ENCODE results near the gene CAMK1G. TPM values are rescaled to one million over a fixed set of nuclear protein-coding genes. Genes with fewer than 3 reads are reported as not detected.

CAMK1G gene
- polyA plus RNA-seq, 1 donor from 2014 or later: 3.0 TPM

DNA sequence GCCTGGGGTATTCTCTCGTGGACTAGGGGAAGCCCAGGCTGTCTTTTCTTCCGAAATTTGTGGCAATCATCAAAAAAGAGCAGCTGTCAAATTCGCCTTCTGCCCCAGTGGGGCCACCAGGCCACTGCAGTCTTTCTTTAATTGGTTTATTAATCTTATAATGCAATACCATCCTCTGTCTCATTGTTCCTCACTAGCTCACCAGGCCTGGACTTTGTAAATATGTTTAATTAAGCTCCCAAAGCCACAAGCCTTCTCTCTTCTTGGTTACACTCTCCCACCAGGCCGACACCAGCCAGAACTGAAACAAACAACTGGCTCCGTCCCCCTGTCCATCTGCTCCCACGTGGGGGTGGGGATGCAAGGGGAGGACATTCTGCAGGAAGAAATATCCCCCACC lies 22.0 kb upstream of the CAMK1G start:
- Histone ChIP-seq H3K9ac (ENCODE audit: low read length) (no peak overlapping the region), H3K36me3 (ENCODE audit: insufficient read depth, low read length) (no peaks in the 10 kb centered on the region), H2AFZ (ENCODE audit: low read depth, low read length) (no peak overlapping the region), H3K27ac (ENCODE audit: low read length) (no peak overlapping the region), H3F3A (ENCODE audit: insufficient read depth, low read length, poor library complexity, severe bottlenecking) (no peaks in the 10 kb centered on the region), H3K9me2 (ENCODE audit: insufficient read depth, low read length) (no peaks in the 10 kb centered on the region), H3K27me3 (ENCODE audit: insufficient read depth, low read depth, low read length) (no peaks in the 10 kb centered on the region), H3K79me2 (replicated peaks; ENCODE audit: insufficient read depth, low read length) (no peaks in the 10 kb centered on the region), H3K4me2 (ENCODE audit: low read length) (no peak overlapping the region), H3K4me3 (ENCODE audit: low read length) (no peak overlapping the region), H3K9me3 (ENCODE audit: low read length) (no peaks in the 10 kb centered on the region), H4K20me1 (ENCODE audit: insufficient read depth) (no peaks in the 10 kb centered on the region)
- TF ChIP-seq, protein P1, sequence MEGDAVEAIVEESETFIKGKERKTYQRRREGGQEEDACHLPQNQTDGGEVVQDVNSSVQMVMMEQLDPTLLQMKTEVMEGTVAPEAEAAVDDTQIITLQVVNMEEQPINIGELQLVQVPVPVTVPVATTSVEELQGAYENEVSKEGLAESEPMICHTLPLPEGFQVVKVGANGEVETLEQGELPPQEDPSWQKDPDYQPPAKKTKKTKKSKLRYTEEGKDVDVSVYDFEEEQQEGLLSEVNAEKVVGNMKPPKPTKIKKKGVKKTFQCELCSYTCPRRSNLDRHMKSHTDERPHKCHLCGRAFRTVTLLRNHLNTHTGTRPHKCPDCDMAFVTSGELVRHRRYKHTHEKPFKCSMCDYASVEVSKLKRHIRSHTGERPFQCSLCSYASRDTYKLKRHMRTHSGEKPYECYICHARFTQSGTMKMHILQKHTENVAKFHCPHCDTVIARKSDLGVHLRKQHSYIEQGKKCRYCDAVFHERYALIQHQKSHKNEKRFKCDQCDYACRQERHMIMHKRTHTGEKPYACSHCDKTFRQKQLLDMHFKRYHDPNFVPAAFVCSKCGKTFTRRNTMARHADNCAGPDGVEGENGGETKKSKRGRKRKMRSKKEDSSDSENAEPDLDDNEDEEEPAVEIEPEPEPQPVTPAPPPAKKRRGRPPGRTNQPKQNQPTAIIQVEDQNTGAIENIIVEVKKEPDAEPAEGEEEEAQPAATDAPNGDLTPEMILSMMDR (IDR thresholded peaks at IDR 0.05; ENCODE audit: poor library complexity, severe bottlenecking): no peak

DNA sequence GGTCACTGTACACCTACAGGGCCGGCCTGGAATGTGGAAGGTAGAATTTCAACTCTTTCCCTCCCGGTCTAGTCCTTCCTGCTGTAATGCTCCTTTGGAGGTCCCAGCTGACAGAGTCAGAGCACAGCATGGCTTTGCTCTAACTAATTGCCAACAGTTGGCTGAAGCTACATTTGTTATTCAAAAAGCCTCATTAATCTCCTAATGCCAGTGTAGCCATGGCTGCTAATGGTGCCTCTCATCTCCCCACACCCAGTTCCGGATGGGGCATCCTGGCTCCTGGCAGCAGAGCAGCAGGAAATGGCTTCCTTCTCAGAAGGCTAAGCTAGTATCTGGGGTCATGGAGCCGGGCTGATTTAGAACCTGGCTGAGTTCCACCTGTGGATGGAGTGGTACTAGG lies 18.7 kb upstream of the CAMK1G start:
- no peaks in the 10 kb centered on the region for H3F3A ChIP-seq (ENCODE audit: insufficient read depth, low read length, poor library complexity, severe bottlenecking)
- no peak overlapping the region for H3K9ac ChIP-seq (ENCODE audit: low read length)
- no peaks in the 10 kb centered on the region for H3K36me3 ChIP-seq (ENCODE audit: insufficient read depth, low read length)
- no peak overlapping the region for H2AFZ ChIP-seq (ENCODE audit: low read depth, low read length)
- H3K27ac ChIP-seq (ENCODE audit: low read length): no peak overlapping the region
- H3K9me2 ChIP-seq (ENCODE audit: insufficient read depth, low read length): no peaks in the 10 kb centered on the region
- H3K27me3 ChIP-seq (ENCODE audit: insufficient read depth, low read depth, low read length): no peaks in the 10 kb centered on the region
- no peaks in the 10 kb centered on the region for H3K9me3 ChIP-seq (ENCODE audit: low read length)
- TF ChIP-seq EZH2 (IDR thresholded peaks at IDR 0.05; ENCODE audit: borderline replicate concordance, insufficient read depth, low read length, poor library complexity, severe bottlenecking) (no peak), TAF1 (IDR thresholded peaks at IDR 0.05; ENCODE audit: low read depth) (no peak), POLR2AphosphoS5 (IDR thresholded peaks at IDR 0.05) (no peak)
- H3K4me2 ChIP-seq (ENCODE audit: low read length): no peak overlapping the region
- H3K79me2 ChIP-seq (replicated peaks; ENCODE audit: insufficient read depth, low read length): no peaks in the 10 kb centered on the region
- no peaks in the 10 kb centered on the region for H4K20me1 ChIP-seq (ENCODE audit: insufficient read depth)
- no peak overlapping the region for H3K4me3 ChIP-seq (ENCODE audit: low read length)

DNA sequence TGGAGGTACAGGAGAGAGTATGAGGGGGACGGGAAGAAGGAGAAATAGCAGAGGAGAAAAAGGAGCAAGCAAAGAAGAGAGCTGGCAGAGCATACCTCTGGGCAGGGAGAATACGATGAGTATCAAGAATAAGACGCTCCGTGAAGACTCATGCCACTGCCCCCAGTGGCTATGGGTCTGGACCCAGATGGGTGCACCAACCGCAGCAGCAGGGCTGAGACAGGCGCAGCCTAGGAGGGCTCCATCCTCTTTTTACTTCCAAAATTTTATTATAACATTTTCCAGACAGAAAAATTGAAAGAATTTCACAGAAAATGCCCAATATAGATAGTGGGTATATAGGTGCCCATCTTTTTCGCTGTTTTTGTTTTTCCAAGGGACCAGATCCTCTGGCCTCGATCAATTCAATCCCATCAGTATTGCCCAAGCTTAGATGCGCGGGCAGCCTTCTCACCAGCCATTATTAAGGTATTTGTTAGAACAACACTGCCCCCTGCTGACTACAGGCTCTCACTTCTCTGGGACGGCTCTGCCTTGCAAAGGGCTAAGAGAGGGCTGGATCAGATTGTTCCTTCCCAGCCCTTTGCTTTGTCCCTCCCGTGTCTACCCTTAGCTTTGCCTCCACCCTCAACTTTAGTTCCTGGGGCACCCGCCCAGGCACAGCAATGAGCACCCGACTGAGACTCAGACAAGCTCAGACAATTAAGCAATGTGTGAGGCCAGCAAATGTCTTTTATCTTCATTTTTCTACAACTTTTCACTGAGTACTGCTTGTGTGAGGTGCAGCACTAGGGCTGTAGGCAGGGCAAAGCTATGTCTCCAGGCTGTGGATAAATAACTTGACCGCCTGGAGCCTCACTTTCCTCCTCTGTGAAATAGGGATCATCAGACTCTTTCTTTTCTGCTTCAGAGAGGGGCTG lies 17.5 kb upstream of the CAMK1G start:
- Histone ChIP-seq H2AFZ (ENCODE audit: low read depth, low read length) (no peak overlapping the region), H3K79me2 (replicated peaks; ENCODE audit: insufficient read depth, low read length) (no peaks in the 10 kb centered on the region), H3K4me2 (ENCODE audit: low read length) (no peak overlapping the region), H3K27me3 (ENCODE audit: insufficient read depth, low read depth, low read length) (no peaks in the 10 kb centered on the region), H3K9me2 (ENCODE audit: insufficient read depth, low read length) (no peaks in the 10 kb centered on the region), H3K9ac (ENCODE audit: low read length) (no peak overlapping the region), H3K9me3 (ENCODE audit: low read length) (no peaks in the 10 kb centered on the region), H3F3A (ENCODE audit: insufficient read depth, low read length, poor library complexity, severe bottlenecking) (no peaks in the 10 kb centered on the region), H3K4me3 (ENCODE audit: low read length) (no peak overlapping the region), H4K20me1 (ENCODE audit: insufficient read depth) (no peaks in the 10 kb centered on the region), H3K27ac (ENCODE audit: low read length) (no peak overlapping the region), H3K36me3 (ENCODE audit: insufficient read depth, low read length) (no peaks in the 10 kb centered on the region)
- TF ChIP-seq MXI1 (conservative IDR thresholded peaks at IDR 0.05; ENCODE audit: poor library complexity, severe bottlenecking) (no peak), POLR2AphosphoS5 (IDR thresholded peaks at IDR 0.05) (no peak), EZH2 (IDR thresholded peaks at IDR 0.05; ENCODE audit: borderline replicate concordance, insufficient read depth, low read length, poor library complexity, severe bottlenecking) (no peak), SMC3 (conservative IDR thresholded peaks at IDR 0.05; ENCODE audit: poor library complexity) (peak; percentile 84), TAF1 (IDR thresholded peaks at IDR 0.05; ENCODE audit: low read depth) (no peak), RAD21 (conservative IDR thresholded peaks at IDR 0.05) (peak; percentile 91)
- TF ChIP-seq, protein P1 (IDR thresholded peaks at IDR 0.05; ENCODE audit: poor library complexity, severe bottlenecking): peak; percentile 89
- TF ChIP-seq, protein P2, sequence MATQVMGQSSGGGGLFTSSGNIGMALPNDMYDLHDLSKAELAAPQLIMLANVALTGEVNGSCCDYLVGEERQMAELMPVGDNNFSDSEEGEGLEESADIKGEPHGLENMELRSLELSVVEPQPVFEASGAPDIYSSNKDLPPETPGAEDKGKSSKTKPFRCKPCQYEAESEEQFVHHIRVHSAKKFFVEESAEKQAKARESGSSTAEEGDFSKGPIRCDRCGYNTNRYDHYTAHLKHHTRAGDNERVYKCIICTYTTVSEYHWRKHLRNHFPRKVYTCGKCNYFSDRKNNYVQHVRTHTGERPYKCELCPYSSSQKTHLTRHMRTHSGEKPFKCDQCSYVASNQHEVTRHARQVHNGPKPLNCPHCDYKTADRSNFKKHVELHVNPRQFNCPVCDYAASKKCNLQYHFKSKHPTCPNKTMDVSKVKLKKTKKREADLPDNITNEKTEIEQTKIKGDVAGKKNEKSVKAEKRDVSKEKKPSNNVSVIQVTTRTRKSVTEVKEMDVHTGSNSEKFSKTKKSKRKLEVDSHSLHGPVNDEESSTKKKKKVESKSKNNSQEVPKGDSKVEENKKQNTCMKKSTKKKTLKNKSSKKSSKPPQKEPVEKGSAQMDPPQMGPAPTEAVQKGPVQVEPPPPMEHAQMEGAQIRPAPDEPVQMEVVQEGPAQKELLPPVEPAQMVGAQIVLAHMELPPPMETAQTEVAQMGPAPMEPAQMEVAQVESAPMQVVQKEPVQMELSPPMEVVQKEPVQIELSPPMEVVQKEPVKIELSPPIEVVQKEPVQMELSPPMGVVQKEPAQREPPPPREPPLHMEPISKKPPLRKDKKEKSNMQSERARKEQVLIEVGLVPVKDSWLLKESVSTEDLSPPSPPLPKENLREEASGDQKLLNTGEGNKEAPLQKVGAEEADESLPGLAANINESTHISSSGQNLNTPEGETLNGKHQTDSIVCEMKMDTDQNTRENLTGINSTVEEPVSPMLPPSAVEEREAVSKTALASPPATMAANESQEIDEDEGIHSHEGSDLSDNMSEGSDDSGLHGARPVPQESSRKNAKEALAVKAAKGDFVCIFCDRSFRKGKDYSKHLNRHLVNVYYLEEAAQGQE (IDR thresholded peaks at IDR 0.05; ENCODE audit: borderline replicate concordance): no peak
